H1 (cell line): ENCODE results near the gene MAP4K4. TPM values are rescaled to one million over a fixed set of nuclear protein-coding genes. Genes with fewer than 3 reads are reported as not detected.

Source experiments
- HDAC6 ChIP-seq: IDR thresholded peaks from one replicate; pipeline ENCODE4 v1.7.1; 2012; ENCODE audit warnings: low read depth, mild to moderate bottlenecking, inconsistent platforms, low read length, moderate library complexity
- KDM1A ChIP-seq: fragments of 200-600, 300-600 bp; sonication (generic); IDR thresholded peaks from 2 replicates; pipeline ENCODE4 v1.7.1; 2016; ENCODE audit warnings: mild to moderate bottlenecking, low read length, borderline replicate concordance
- PHF8 ChIP-seq: fragments of 200-600 bp; sonication (generic); conservative IDR thresholded peaks from 2 replicates; pipeline ENCODE4 v1.7.1; 2012; ENCODE audit warnings: low read depth, mild to moderate bottlenecking, inconsistent platforms, low read length, moderate library complexity
- SIRT6 ChIP-seq: IDR thresholded peaks from one replicate; pipeline ENCODE4 v1.7.1; 2012; ENCODE audit warnings: low read length, inconsistent platforms
- polyA plus RNA-seq, 7 experiments: library from polyadenylated mRNA; depleted of rRNA in 3 of 7; stranded (reverse) in 5 of 7; unstranded in 2 of 7; fragments of >200 nt in 5 of 7; fragments of 200-250 nt in 2 of 7; gene quantifications; 1 replicate in 5 of 7; 2 replicates in 1 of 7; 4 replicates in 1 of 7; pipeline versions ENCODE4 v1.2.1 to v1.2.3, GENCODE V29; 2011 to 2013; ENCODE audit warnings: missing spikeins in 2 of 7, mixed read lengths in 2 of 7
- total RNA-seq: library from RNA; stranded (reverse); fragmentation: NEBNext Ultra II Directional; extraction: Animal tissue kit (Norgen Biotek cat#: 25700); gene quantifications from 2 replicates; pipeline ENCODE4 v1.2.1, GENCODE V29; 2021

MAP4K4 gene
- total and polyA plus RNA-seq, 2 of the 8 experiments (the other 6 are each of a cell fraction or from before 2014, with no cell fraction given): 53.2 to 138 TPM

GRCh38 chr2:101731221-101732054 is 33.9 kb downstream of the MAP4K4 start (continued):
- TF ChIP-seq SIRT6 (no peak), HDAC6 (no peak), PHF8 (no peak), KDM1A (no peak)
